ENCODE results near the gene CALHM2. TPM values are rescaled to one million over a fixed set of nuclear protein-coding genes. Genes with fewer than 3 reads are reported as not detected.

CALHM2 gene
- total and polyA plus RNA-seq, 4 donors, result 11.7 to 43.2 (median 25.0) TPM

DNA sequence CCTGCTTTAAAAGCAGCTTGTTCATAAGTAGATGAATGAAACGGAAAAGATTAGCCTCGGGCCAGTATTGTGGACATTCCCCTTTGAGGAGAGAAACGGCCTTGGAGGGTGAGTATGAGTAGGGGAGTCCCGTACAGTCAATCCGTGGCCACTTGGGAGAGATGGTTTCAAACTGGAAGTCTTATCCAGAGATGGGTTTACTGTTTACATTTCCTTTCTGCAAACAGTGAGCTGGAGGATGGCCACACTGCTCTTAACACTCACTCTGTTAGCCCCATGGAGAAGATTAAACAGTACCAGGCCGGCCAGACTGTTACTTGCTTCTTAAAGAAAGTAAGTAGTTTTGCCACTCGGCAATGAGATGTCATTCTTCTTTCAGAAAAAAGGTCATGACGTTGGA lies 20.3 kb downstream of the CALHM2 start:
- Histone ChIP-seq H3K9ac (ENCODE audit: insufficient read depth in 1 of 2, low read length in 2 of 2) (no peak overlapping the region), H3K27me3 (ENCODE audit: control insufficient read depth in 3 of 3, insufficient read depth in 3 of 3, low read length in 2 of 3) (no peaks in the 10 kb centered on the region), H3K4me1 (ENCODE audit: control insufficient read depth in 5 of 5, insufficient read depth in 5 of 5, low read length in 5 of 5) (peaks cover 0 to 2% (median 0%) of the 10 kb centered on the region in 5 donors), H3K36me3 (ENCODE audit: control insufficient read depth in 4 of 4, insufficient read depth in 4 of 4, low read length in 4 of 4) (peaks cover 29 to 50% (median 39%) of the 10 kb centered on the region in 4 donors), H3K9me3 (ENCODE audit: control insufficient read depth in 4 of 4, insufficient read depth in 3 of 4, low read length in 3 of 4) (no peaks in the 10 kb centered on the region), H3K27ac (ENCODE audit: low read depth in 1 of 2, low read length in 1 of 2) (no peak overlapping the region), H3K4me3 (no peak overlapping the region)
- DNase-seq (peak in 1 of 3 donors; percentile 18), ATAC-seq (ENCODE audit: insufficient read depth, low FRiP score) (no peak)
- TF ChIP-seq, protein P1, sequence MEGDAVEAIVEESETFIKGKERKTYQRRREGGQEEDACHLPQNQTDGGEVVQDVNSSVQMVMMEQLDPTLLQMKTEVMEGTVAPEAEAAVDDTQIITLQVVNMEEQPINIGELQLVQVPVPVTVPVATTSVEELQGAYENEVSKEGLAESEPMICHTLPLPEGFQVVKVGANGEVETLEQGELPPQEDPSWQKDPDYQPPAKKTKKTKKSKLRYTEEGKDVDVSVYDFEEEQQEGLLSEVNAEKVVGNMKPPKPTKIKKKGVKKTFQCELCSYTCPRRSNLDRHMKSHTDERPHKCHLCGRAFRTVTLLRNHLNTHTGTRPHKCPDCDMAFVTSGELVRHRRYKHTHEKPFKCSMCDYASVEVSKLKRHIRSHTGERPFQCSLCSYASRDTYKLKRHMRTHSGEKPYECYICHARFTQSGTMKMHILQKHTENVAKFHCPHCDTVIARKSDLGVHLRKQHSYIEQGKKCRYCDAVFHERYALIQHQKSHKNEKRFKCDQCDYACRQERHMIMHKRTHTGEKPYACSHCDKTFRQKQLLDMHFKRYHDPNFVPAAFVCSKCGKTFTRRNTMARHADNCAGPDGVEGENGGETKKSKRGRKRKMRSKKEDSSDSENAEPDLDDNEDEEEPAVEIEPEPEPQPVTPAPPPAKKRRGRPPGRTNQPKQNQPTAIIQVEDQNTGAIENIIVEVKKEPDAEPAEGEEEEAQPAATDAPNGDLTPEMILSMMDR (IDR thresholded peaks at IDR 0.05; ENCODE audit: control extremely low read depth, extremely low read depth), result no peak
- WGBS, 2 donors, result 43 to 70% methylated on average over 8 of the region's 8 CpGs

DNA sequence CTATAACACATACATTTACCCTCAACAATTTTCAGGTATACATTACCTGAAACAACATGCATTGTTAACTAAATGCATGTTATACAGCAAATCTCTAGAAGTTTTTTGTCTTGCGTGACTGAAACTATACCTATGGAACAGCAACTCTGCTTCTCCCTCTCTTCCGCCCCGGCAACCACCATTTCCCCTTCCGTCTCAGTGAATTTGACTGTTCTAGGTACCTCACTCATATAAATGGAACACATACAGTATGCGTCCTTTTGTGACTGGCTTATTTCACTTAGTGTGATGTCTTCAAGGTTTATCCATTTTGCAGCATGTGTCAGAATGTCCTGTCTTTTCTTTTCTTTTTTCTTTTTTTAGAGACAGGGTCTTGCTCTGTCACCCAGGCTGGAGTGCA lies 22.5 kb downstream of the CALHM2 start:
- peaks cover 0 to 2% (median 0%) of the 10 kb centered on the region in 5 donors for H3K4me1 ChIP-seq (ENCODE audit: control insufficient read depth in 5 of 5, insufficient read depth in 5 of 5, low read length in 5 of 5)
- H3K27me3 ChIP-seq (ENCODE audit: control insufficient read depth in 3 of 3, insufficient read depth in 3 of 3, low read length in 2 of 3), result no peaks in the 10 kb centered on the region
- H3K4me3 ChIP-seq, result no peak overlapping the region
- H3K27ac ChIP-seq (ENCODE audit: low read depth in 1 of 2, low read length in 1 of 2), result no peak overlapping the region
- DNase-seq, result no peak
- TF ChIP-seq, protein P1 (IDR thresholded peaks at IDR 0.05; ENCODE audit: control extremely low read depth, extremely low read depth), result no peak
- H3K9ac ChIP-seq (ENCODE audit: insufficient read depth in 1 of 2, low read length in 2 of 2), result no peak overlapping the region
- no peaks in the 10 kb centered on the region for H3K9me3 ChIP-seq (ENCODE audit: control insufficient read depth in 4 of 4, insufficient read depth in 3 of 4, low read length in 3 of 4)
- ATAC-seq (ENCODE audit: insufficient read depth, low FRiP score), result no peak
- H3K36me3 ChIP-seq (ENCODE audit: control insufficient read depth in 4 of 4, insufficient read depth in 4 of 4, low read length in 4 of 4), result peaks cover 28 to 49% (median 35%) of the 10 kb centered on the region in 4 donors
- 88 to 95% methylated on average over 5 of the region's 5 CpGs for WGBS, 2 donors

DNA sequence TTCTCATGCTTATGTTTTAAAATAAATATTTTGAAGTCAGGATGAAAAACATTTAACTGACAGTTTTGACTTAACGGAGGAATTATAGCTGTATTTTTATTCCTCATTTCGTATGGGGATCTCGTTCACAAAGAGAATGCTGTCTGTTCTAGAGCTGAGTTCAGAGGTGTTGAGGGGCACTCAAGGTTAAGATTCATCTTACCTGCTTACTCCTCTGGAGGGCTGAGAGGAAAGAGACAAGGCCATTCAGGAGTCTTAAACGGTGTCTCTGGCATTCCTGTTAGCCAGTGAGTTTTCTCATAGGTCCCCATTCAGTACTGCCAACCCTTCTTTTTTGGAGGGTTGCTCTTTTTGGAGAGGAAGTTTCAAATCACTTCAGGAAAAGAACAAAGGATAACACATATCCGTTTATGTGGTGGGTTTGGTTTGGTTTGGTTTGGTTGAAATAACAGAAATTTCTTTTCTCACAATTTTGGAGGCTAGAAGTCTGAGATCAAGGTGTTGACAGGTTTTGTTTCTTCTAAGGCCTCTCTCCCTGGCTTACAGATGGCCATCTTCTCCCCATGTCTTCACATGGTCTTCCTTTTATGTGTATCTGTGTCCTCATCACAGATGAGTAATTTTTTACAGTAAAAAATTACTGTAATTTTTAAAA lies 23.1 kb downstream of the CALHM2 start:
- no peak for DNase-seq
- no peak overlapping the region for H3K4me3 ChIP-seq
- no peak overlapping the region for H3K27ac ChIP-seq (ENCODE audit: low read depth in 1 of 2, low read length in 1 of 2)
- no peak overlapping the region for H3K9ac ChIP-seq (ENCODE audit: insufficient read depth in 1 of 2, low read length in 2 of 2)
- WGBS, 2 donors, result 47 to 56% methylated on average over 5 of the region's 5 CpGs
- peaks cover 0 to 2% (median 0%) of the 10 kb centered on the region in 5 donors for H3K4me1 ChIP-seq (ENCODE audit: control insufficient read depth in 5 of 5, insufficient read depth in 5 of 5, low read length in 5 of 5)
- TF ChIP-seq, protein P1 (IDR thresholded peaks at IDR 0.05; ENCODE audit: control extremely low read depth, extremely low read depth), result no peak
- no peaks in the 10 kb centered on the region for H3K27me3 ChIP-seq (ENCODE audit: control insufficient read depth in 3 of 3, insufficient read depth in 3 of 3, low read length in 2 of 3)
- peaks cover 26 to 49% (median 33%) of the 10 kb centered on the region in 4 donors for H3K36me3 ChIP-seq (ENCODE audit: control insufficient read depth in 4 of 4, insufficient read depth in 4 of 4, low read length in 4 of 4)
- no peak for ATAC-seq (ENCODE audit: insufficient read depth, low FRiP score)
- H3K9me3 ChIP-seq (ENCODE audit: control insufficient read depth in 4 of 4, insufficient read depth in 3 of 4, low read length in 3 of 4), result no peaks in the 10 kb centered on the region
